OCI-LY3 (cell line): ENCODE measurements around the gene NSFL1C.

Experiments
- EZH2phosphoT487 ChIP-seq: fragments of 200-600 bp; shearing (Covaris generic); IDR thresholded peaks from 2 replicates; pipeline ENCODE4 v1.6.1; 2018; ENCODE audit warnings: antibody characterized with exemption, mixed run types, low read depth
- TF ChIP-seq, protein P1 (sequence below): fragments of 200-600, 300-600 bp; sonication (generic); IDR thresholded peaks from 2 replicates; pipeline ENCODE4 v1.5.1; 2014; ENCODE audit warnings: antibody characterized with exemption, low read length, low read depth

- TF ChIP-seq, protein P1, sequence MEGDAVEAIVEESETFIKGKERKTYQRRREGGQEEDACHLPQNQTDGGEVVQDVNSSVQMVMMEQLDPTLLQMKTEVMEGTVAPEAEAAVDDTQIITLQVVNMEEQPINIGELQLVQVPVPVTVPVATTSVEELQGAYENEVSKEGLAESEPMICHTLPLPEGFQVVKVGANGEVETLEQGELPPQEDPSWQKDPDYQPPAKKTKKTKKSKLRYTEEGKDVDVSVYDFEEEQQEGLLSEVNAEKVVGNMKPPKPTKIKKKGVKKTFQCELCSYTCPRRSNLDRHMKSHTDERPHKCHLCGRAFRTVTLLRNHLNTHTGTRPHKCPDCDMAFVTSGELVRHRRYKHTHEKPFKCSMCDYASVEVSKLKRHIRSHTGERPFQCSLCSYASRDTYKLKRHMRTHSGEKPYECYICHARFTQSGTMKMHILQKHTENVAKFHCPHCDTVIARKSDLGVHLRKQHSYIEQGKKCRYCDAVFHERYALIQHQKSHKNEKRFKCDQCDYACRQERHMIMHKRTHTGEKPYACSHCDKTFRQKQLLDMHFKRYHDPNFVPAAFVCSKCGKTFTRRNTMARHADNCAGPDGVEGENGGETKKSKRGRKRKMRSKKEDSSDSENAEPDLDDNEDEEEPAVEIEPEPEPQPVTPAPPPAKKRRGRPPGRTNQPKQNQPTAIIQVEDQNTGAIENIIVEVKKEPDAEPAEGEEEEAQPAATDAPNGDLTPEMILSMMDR: no peak
- no peak for TF ChIP-seq EZH2phosphoT487
Observed at GRCh38 chr20:1467355-1468116, 887 bp upstream of the NSFL1C start.
